HCT116 (cell line): Measurements from ENCODE around the gene ADARB1. TPM values are rescaled to one million over a fixed set of nuclear protein-coding genes. Genes with fewer than 3 reads are reported as not detected.

Experiments used
- ATAC-seq: fragments of 200-7000 bp; cut with Tn5 transposase; 2 replicates; pipeline ENCODE4 v1.9.1; 2020; ENCODE audit warnings: mild to moderate bottlenecking, moderate library complexity
- BruUV-seq: library from RNA; stranded (reverse); fragments of 400-500 nt; replicated peaks from 2 replicates; lab custom pipeline; 2021; lab: Mats Ljungman, UMichigan
- CTCF ChIA-PET: fragments of 300-600 bp; sonication (Branson Sonifier 250); formaldehyde crosslinking; loops from one replicate; lab custom pipeline; 2021; ENCODE audit warnings: antibody characterized with exemption; lab: Charles Lee
- POLR2A ChIA-PET: fragments of 300-600, 350-600 bp; sonication (Branson Sonifier 250); formaldehyde crosslinking; loops from one replicate; lab custom pipeline; 2021; ENCODE audit warnings: antibody characterized with exemption; lab: Charles Lee
- RAD21 ChIA-PET, 2 experiments: fragments of 300-600 bp; sonication (Branson Sonifier 250); formaldehyde crosslinking; loops; one replicate each; lab custom pipeline; 2023; ENCODE audit warnings: low total read pairs in 2 of 2; ENCODE audit not compliant: uncharacterized antibody in 2 of 2, unreplicated experiment in 2 of 2, low non-redundant PET in 1 of 2; lab: Charles Lee
- DNase-seq: peaks from one replicate; pipeline ENCODE4 v3.0.0-alpha.2; 2010; ENCODE audit warnings: low read depth, low spot score
- H2AFZ ChIP-seq: fragments of 200-600 bp; shearing (Covaris generic), sonication (generic); 2 replicates; pipeline ENCODE4 v1.6.1; 2017; ENCODE audit warnings: low read depth, mixed run types, mixed read lengths, antibody characterized with exemption, low read length; ENCODE audit not compliant: poor library complexity, severe bottlenecking
- H3K27ac ChIP-seq: 2 replicates; pipeline ENCODE4 v1.5.1; 2012; ENCODE audit warnings: low read depth, low read length
- H3K27me3 ChIP-seq: fragments of 200-600 bp; sonication (generic); 2 replicates; pipeline ENCODE4 v1.6.1; 2016; ENCODE audit warnings: mixed run types, low read length, mixed read lengths; ENCODE audit not compliant: insufficient read depth
- H3K36me3 ChIP-seq, 2 experiments: fragments of 200-500 bp in 1 of 2; fragments of 200-600 bp in 1 of 2; sonication (Bioruptor generic) in 1 of 2; sonication (generic) in 1 of 2; 2 replicates each; pipeline versions ENCODE4 v1.5.1 to v1.6.1; 2014 to 2016; ENCODE audit warnings: low read length in 2 of 2, inconsistent platforms in 1 of 2, mixed read lengths in 1 of 2, mixed run types in 1 of 2; ENCODE audit not compliant: insufficient read depth in 2 of 2, control insufficient read depth in 1 of 2
- H3K4me1 ChIP-seq, 2 experiments: fragments of 200-600 bp in 1 of 2; sonication (generic) in 1 of 2; 2 replicates each; pipeline versions ENCODE4 v1.5.1 to v1.6.1; 2012 to 2017; ENCODE audit warnings: low read length in 2 of 2, inconsistent platforms in 1 of 2, mild to moderate bottlenecking in 1 of 2, mixed read lengths in 1 of 2, mixed run types in 1 of 2, moderate library complexity in 1 of 2; ENCODE audit not compliant: insufficient read depth in 2 of 2, control insufficient read depth in 1 of 2
- H3K4me2 ChIP-seq: fragments of 200-600 bp; sonication (generic); 2 replicates; pipeline ENCODE4 v1.6.1; 2017; ENCODE audit warnings: mixed run types, low read length, mixed read lengths
- H3K4me3 ChIP-seq, 2 experiments: fragments of 200-600 bp in 1 of 2; sonication (generic) in 1 of 2; replicated peaks in 1 of 2; 2 replicates each; pipeline ENCODE4 v1.5.1; 2011 to 2016; ENCODE audit warnings: low read length in 2 of 2, control low read depth in 1 of 2, low read depth in 1 of 2, mild to moderate bottlenecking in 1 of 2, mixed read lengths in 1 of 2, mixed run types in 1 of 2
- H3K79me2 ChIP-seq: fragments of 200-600 bp; sonication (generic); 2 replicates; pipeline ENCODE4 v1.6.1; 2017; ENCODE audit warnings: mild to moderate bottlenecking, mixed run types, low read length, moderate library complexity, mixed read lengths; ENCODE audit not compliant: insufficient read depth
- H3K9ac ChIP-seq: fragments of 200-600 bp; sonication (generic); 2 replicates; pipeline ENCODE4 v1.6.1; 2016; ENCODE audit warnings: low read length, mixed read lengths
- H3K9me2 ChIP-seq: fragments of 200-600 bp; sonication (generic), shearing (Covaris generic); 2 replicates; pipeline ENCODE4 v1.6.1; 2017; ENCODE audit warnings: mixed run types, mild to moderate bottlenecking, moderate library complexity; ENCODE audit not compliant: insufficient read depth
- H3K9me3 ChIP-seq, 2 experiments: fragments of 200-500 bp in 1 of 2; fragments of 200-600 bp in 1 of 2; sonication (Bioruptor generic) in 1 of 2; sonication (generic) in 1 of 2; 2 replicates each; pipeline ENCODE4 v1.6.1; 2014 to 2017; ENCODE audit warnings: low read length in 2 of 2, mixed read lengths in 2 of 2, inconsistent platforms in 1 of 2, low read depth in 1 of 2, mild to moderate bottlenecking in 1 of 2, mixed run types in 1 of 2, moderate library complexity in 1 of 2; ENCODE audit not compliant: control insufficient read depth in 1 of 2, insufficient read depth in 1 of 2
- H4K20me1 ChIP-seq: fragments of 200-600 bp; sonication (generic), shearing (Covaris generic); 2 replicates; pipeline ENCODE4 v1.6.1; 2017; ENCODE audit warnings: mixed run types, mild to moderate bottlenecking, moderate library complexity; ENCODE audit not compliant: insufficient read depth
- CBX3 ChIP-seq: IDR thresholded peaks from 2 replicates; pipeline ENCODE4 v1.6.1; 2012; ENCODE audit warnings: low read depth
- CEBPB ChIP-seq: IDR thresholded peaks from 2 replicates; pipeline ENCODE4 v1.6.1; 2012; ENCODE audit warnings: low read depth
- EGR1 ChIP-seq: IDR thresholded peaks from 2 replicates; pipeline ENCODE4 v1.6.1; 2012; ENCODE audit warnings: low read depth
- ELF1 ChIP-seq: IDR thresholded peaks from 2 replicates; pipeline ENCODE4 v1.6.1; 2012; ENCODE audit warnings: low read depth, borderline replicate concordance
- EZH2 ChIP-seq: fragments of 200-600 bp; sonication (generic); IDR thresholded peaks from 2 replicates; pipeline ENCODE4 v1.6.1; 2017; ENCODE audit warnings: antibody characterized with exemption, mixed run types
- EZH2phosphoT487 ChIP-seq: fragments of 200-600 bp; IDR thresholded peaks from 2 replicates; pipeline ENCODE4 v1.6.1; 2018; ENCODE audit warnings: antibody characterized with exemption, borderline replicate concordance
- POLR2A ChIP-seq: IDR thresholded peaks from 2 replicates; pipeline ENCODE4 v1.7.0; 2011; ENCODE audit warnings: borderline replicate concordance; ENCODE audit not compliant: insufficient read depth, insufficient read length; ENCODE audit errors: extremely low read depth
- RAD21 ChIP-seq: IDR thresholded peaks from 2 replicates; pipeline ENCODE4 v1.6.1; 2012; ENCODE audit warnings: low read depth, mild to moderate bottlenecking
- SP1 ChIP-seq: IDR thresholded peaks from 2 replicates; pipeline ENCODE4 v1.6.1; 2012; ENCODE audit warnings: low read depth
- SRF ChIP-seq: IDR thresholded peaks from 2 replicates; pipeline ENCODE4 v1.6.1; 2012; ENCODE audit warnings: low read depth
- TCF7L2 ChIP-seq: IDR thresholded peaks from 2 replicates; pipeline ENCODE4 v1.7.0; 2011; ENCODE audit warnings: borderline replicate concordance, inconsistent platforms; ENCODE audit not compliant: insufficient read depth, insufficient read length; ENCODE audit errors: extremely low read depth
- YY1 ChIP-seq: IDR thresholded peaks from 2 replicates; pipeline ENCODE4 v1.6.1; 2011; ENCODE audit warnings: low read length, low read depth, moderate library complexity, mild to moderate bottlenecking; ENCODE audit not compliant: insufficient replicate concordance; ENCODE audit errors: extremely low read depth
- ZNF274 ChIP-seq: fragments of 200-500 bp; sonication (Bioruptor generic); IDR thresholded peaks from 2 replicates; pipeline ENCODE4 v1.6.1; 2014; ENCODE audit warnings: mild to moderate bottlenecking, low read depth, low read length, inconsistent platforms
- intact Hi-C: fragments of 100-400 bp; cut with micrococcal nuclease; formaldehyde crosslinking; loops from 2 replicates; pipeline ENCODE4 v1.10.0; 2022
- total RNA-seq: library from RNA; stranded (reverse); gene quantifications from one replicate; pipeline ENCODE4 v1.2.1, GENCODE V29; 2021; ENCODE audit not compliant: unreplicated experiment
- TF ChIP-seq, protein P1 (sequence below): IDR thresholded peaks from 2 replicates; pipeline ENCODE4 v1.6.1; 2012
- TF ChIP-seq, protein P2 (sequence below): IDR thresholded peaks from 2 replicates; pipeline ENCODE4 v1.6.1; 2012
- TF ChIP-seq, protein P3 (sequence below): IDR thresholded peaks from 2 replicates; pipeline ENCODE4 v1.6.1; 2011; ENCODE audit warnings: mild to moderate bottlenecking, low read length, moderate library complexity; ENCODE audit not compliant: insufficient replicate concordance; ENCODE audit errors: extremely low read depth

The ADARB1 gene
- total RNA-seq, 1 experiment from 2014 or later = 13.5 TPM

DNA sequence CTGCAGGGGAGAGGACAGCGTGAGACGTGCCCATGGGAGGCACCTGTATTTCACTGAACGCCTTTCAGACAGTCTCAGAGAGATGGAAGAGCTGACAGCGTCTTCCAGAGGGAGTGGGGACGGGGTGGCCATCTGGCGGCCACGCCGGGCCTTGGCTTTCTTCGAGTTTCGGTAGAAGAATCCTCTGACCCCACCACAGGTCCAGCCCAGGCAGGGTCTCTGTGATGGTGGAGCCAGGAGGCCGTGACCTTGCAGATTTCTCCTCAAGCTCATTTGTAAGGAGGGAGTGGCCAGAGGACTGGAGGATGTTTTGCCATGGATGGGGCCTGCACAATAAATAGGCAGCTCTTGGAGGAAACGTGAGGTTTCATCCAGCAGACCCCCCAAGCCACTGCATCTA lies 47.6 kb upstream of the ADARB1 start:
- RAD21 ChIA-PET = no interaction called here
- H3K9ac ChIP-seq = no peak overlapping the region
- CTCF ChIA-PET = no interaction called here
- no peak overlapping the region for H3K27ac ChIP-seq
- no peaks in the 10 kb centered on the region for H3K9me3 ChIP-seq
- H3K79me2 ChIP-seq = no peaks in the 10 kb centered on the region
- POLR2A ChIA-PET = no interaction called here
- DNase-seq = no peak
- no peak overlapping the region for H3K4me3 ChIP-seq
- H3K36me3 ChIP-seq = no peaks in the 10 kb centered on the region
- no peaks in the 10 kb centered on the region for H3K9me2 ChIP-seq
- intact Hi-C loops = no loop called here
- no TSS peak for BruUV-seq
- no peak overlapping the region for H2AFZ ChIP-seq
- TF ChIP-seq POLR2A (no peak), SP1 (no peak), CEBPB (no peak), EZH2 (no peak), CBX3 (no peak), RAD21 (no peak), SRF (no peak), ELF1 (no peak), EZH2phosphoT487 (no peak), YY1 (no peak), EGR1 (no peak), TCF7L2 (no peak), ZNF274 (no peak)
- TF ChIP-seq, protein P1, sequence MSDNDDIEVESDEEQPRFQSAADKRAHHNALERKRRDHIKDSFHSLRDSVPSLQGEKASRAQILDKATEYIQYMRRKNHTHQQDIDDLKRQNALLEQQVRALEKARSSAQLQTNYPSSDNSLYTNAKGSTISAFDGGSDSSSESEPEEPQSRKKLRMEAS = no peak
- TF ChIP-seq, protein P2, sequence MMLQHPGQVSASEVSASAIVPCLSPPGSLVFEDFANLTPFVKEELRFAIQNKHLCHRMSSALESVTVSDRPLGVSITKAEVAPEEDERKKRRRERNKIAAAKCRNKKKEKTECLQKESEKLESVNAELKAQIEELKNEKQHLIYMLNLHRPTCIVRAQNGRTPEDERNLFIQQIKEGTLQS = no peak
- TF ChIP-seq, protein P3, sequence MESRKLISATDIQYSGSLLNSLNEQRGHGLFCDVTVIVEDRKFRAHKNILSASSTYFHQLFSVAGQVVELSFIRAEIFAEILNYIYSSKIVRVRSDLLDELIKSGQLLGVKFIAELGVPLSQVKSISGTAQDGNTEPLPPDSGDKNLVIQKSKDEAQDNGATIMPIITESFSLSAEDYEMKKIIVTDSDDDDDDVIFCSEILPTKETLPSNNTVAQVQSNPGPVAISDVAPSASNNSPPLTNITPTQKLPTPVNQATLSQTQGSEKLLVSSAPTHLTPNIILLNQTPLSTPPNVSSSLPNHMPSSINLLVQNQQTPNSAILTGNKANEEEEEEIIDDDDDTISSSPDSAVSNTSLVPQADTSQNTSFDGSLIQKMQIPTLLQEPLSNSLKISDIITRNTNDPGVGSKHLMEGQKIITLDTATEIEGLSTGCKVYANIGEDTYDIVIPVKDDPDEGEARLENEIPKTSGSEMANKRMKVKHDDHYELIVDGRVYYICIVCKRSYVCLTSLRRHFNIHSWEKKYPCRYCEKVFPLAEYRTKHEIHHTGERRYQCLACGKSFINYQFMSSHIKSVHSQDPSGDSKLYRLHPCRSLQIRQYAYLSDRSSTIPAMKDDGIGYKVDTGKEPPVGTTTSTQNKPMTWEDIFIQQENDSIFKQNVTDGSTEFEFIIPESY = no peak
- H3K4me1 ChIP-seq = no peaks in the 10 kb centered on the region
- ATAC-seq = no peak
- H4K20me1 ChIP-seq = no peaks in the 10 kb centered on the region
- no peak overlapping the region for H3K4me2 ChIP-seq
- no peaks in the 10 kb centered on the region for H3K27me3 ChIP-seq
